Activated CD4-positive, alpha-beta T cell treated with anti-CD3 and anti-CD28 coated beads, Interleukin-2, amount 50 U/mL, for 48 hours (primary cell): ENCODE measurements around the gene EFCAB7.
"Not testable (repeated sequence)": the region's sequence is repeated elsewhere in the genome, so short reads cannot be mapped to it uniquely, and the experiment has no call there.

Source experiments
- DNase-seq, 2 experiments: peaks; one replicate each; pipeline ENCODE4 v3.0.0-alpha.2; 2020

The EFCAB7 gene

GRCh38 chr1:63557365-63557987, 34.2 kb downstream of the EFCAB7 start:
- peak; percentile 16 to 43 for DNase-seq

- DNase-seq, result no peak
These were observed 36.0 kb downstream of the EFCAB7 start for GRCh38 chr1:63559357-63559756.

- no peak for DNase-seq
These were observed 40.4 kb downstream of the EFCAB7 start for GRCh38 chr1:63563745-63564144.

- no peak for DNase-seq
These were observed 45.7 kb downstream of the EFCAB7 start for GRCh38 chr1:63569068-63569467.

- no peak for DNase-seq
These were observed 46.5 kb downstream of the EFCAB7 start for GRCh38 chr1:63569640-63570316.

GRCh38 chr1:63572686-63573085, 49.4 kb downstream of the EFCAB7 start:
- DNase-seq, result not testable (repeated sequence)

- DNase-seq, result not testable (repeated sequence)
These were observed 51.0 kb downstream of the EFCAB7 start for GRCh38 chr1:63574203-63574796.

- no peak for DNase-seq
These were observed 52.1 kb downstream of the EFCAB7 start for GRCh38 chr1:63575340-63575826.

- DNase-seq, result not testable (repeated sequence)
These were observed 63.0 kb downstream of the EFCAB7 start for GRCh38 chr1:63586326-63586725.

GRCh38 chr1:63590166-63590560, 66.8 kb downstream of the EFCAB7 start:
- DNase-seq, result no peak

GRCh38 chr1:63592536-63593302, 69.4 kb downstream of the EFCAB7 start:
- DNase-seq, result peak in 1 of 2 experiments; percentile 60

- DNase-seq, result peak; percentile 73 to 81
These were observed 70.1 kb downstream of the EFCAB7 start, which contains the start of gene PGM1 for GRCh38 chr1:63593303-63593885. TSS of gene PGM1 (plus strand) at chr1:63593411. CDS start at chr1:63593489, 78 bp downstream.

- peak; percentile 81 to 86 for DNase-seq
These were observed 70.7 kb downstream of the EFCAB7 start for GRCh38 chr1:63593886-63594605.

GRCh38 chr1:63595435-63595834, 72.1 kb downstream of the EFCAB7 start:
- no peak for DNase-seq

GRCh38 chr1:63599799-63600198, 76.5 kb downstream of the EFCAB7 start:
- no peak for DNase-seq

GRCh38 chr1:63600248-63600647, 76.9 kb downstream of the EFCAB7 start:
- no peak for DNase-seq

GRCh38 chr1:63601061-63601460, 77.7 kb downstream of the EFCAB7 start:
- no peak for DNase-seq

GRCh38 chr1:63601463-63601862, 78.1 kb downstream of the EFCAB7 start:
- DNase-seq, result no peak

GRCh38 chr1:63601912-63602311, 78.6 kb downstream of the EFCAB7 start:
- DNase-seq, result no peak

GRCh38 chr1:63602629-63603028, 79.3 kb downstream of the EFCAB7 start:
- no peak for DNase-seq

GRCh38 chr1:63603810-63604209, 80.5 kb downstream of the EFCAB7 start:
- DNase-seq, result no peak

- no peak for DNase-seq
These were observed 84.0 kb downstream of the EFCAB7 start for GRCh38 chr1:63607322-63607721.
